Tibial nerve (tissue), 4 donors: ENCODE measurements around the gene UFL1. TPM values are rescaled to one million over a fixed set of nuclear protein-coding genes. Genes with fewer than 3 reads are reported as not detected.

Experiments
- DNase-seq, 2 donors: peaks; one replicate each; pipeline ENCODE4 v3.0.0-alpha.2; 2019; ENCODE audit warnings: low spot score in 2 of 2
- H3K27ac ChIP-seq, 4 donors: fragments of 200-600 bp; sonication (generic) in 3 of 4; one replicate each; pipeline ENCODE4 v1.5.1; 2017 to 2019; ENCODE audit warnings: mild to moderate bottlenecking in 1 of 4
- H3K27me3 ChIP-seq, 2 donors: fragments of 200-600 bp; sonication (generic) in 1 of 2; one replicate each; pipeline versions ENCODE4 v1.5.1 to v1.6.0; 2017 to 2019
- H3K36me3 ChIP-seq, 3 donors: fragments of 200-600 bp; sonication (generic); one replicate each; pipeline ENCODE4 v1.5.1; 2018 to 2019
- H3K4me1 ChIP-seq, 4 donors: fragments of 200-600 bp; sonication (generic) in 3 of 4; one replicate each; pipeline ENCODE4 v1.5.1; 2017 to 2019
- H3K4me3 ChIP-seq, 4 donors: fragments of 200-600 bp; sonication (generic) in 3 of 4; one replicate each; pipeline ENCODE4 v1.5.1; 2017 to 2019; ENCODE audit warnings: mild to moderate bottlenecking in 1 of 4, moderate library complexity in 1 of 4
- H3K9me3 ChIP-seq, 4 donors: fragments of 200-600 bp; sonication (generic) in 3 of 4; one replicate each; pipeline ENCODE4 v1.5.1; 2017 to 2019
- EP300 ChIP-seq, 2 donors: sonication (generic); formaldehyde crosslinking; IDR thresholded peaks; one replicate each; pipeline ENCODE4 v1.6.1; 2017; ENCODE audit warnings: antibody characterized with exemption in 2 of 2, mild to moderate bottlenecking in 1 of 2
- POLR2A ChIP-seq, 2 donors: fragments of 450-650 bp; IDR thresholded peaks; one replicate each; pipeline ENCODE4 v1.6.1; 2017; ENCODE audit warnings: antibody characterized with exemption in 2 of 2, mild to moderate bottlenecking in 2 of 2, moderate library complexity in 2 of 2
- WGBS, 2 donors: methylation state at CpG; one replicate each; pipeline ENCODE4 v1.1.5; 2018; 5-methylcytosine and 5-hydroxymethylcytosine counted together
- total RNA-seq, 4 donors: library from RNA; depleted of rRNA; stranded (reverse); fragments of >200 nt; gene quantifications; one replicate each; pipeline ENCODE4 v1.1.0, GENCODE V29; 2016
- TF ChIP-seq, protein P1 (sequence below), 5 experiments: fragments of 200-600 bp in 3 of 5; fragments of 450-650 bp in 2 of 5; sonication (generic) in 3 of 5; IDR thresholded peaks; one replicate each; pipeline ENCODE4 v1.5.1; 2016 to 2019; ENCODE audit warnings: antibody characterized with exemption in 5 of 5, mild to moderate bottlenecking in 3 of 5, moderate library complexity in 2 of 5

The UFL1 gene
- total RNA-seq, 4 donors from 2014 or later: 16.5 to 29.7 (median 24.4) TPM

DNA sequence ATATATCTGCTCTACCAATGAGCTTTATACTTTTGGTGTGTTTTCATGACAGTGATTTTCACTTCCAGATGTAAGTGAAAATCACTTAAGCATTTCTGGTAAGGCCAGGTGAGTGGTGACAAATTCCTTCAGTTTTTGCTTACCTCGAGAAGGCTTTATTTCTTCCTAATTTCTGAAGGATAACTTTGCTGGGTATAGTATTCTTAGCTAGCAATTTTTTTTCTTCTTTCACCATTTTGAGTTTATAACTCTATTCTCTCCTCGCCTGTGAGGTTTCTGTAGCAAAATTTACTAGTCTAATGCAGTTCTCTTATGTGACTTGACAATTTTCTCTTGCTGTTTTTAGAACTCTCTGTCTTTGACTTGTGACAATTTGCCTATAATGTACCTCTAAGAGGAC, 48.4 kb downstream of the UFL1 start:
- H3K36me3 ChIP-seq: no peaks in the 10 kb centered on the region
- no peak for DNase-seq
- H3K9me3 ChIP-seq: peaks cover 0 to 24% (median 0%) of the 10 kb centered on the region in 4 donors
- no peak overlapping the region for H3K4me3 ChIP-seq
- TF ChIP-seq, protein P1, sequence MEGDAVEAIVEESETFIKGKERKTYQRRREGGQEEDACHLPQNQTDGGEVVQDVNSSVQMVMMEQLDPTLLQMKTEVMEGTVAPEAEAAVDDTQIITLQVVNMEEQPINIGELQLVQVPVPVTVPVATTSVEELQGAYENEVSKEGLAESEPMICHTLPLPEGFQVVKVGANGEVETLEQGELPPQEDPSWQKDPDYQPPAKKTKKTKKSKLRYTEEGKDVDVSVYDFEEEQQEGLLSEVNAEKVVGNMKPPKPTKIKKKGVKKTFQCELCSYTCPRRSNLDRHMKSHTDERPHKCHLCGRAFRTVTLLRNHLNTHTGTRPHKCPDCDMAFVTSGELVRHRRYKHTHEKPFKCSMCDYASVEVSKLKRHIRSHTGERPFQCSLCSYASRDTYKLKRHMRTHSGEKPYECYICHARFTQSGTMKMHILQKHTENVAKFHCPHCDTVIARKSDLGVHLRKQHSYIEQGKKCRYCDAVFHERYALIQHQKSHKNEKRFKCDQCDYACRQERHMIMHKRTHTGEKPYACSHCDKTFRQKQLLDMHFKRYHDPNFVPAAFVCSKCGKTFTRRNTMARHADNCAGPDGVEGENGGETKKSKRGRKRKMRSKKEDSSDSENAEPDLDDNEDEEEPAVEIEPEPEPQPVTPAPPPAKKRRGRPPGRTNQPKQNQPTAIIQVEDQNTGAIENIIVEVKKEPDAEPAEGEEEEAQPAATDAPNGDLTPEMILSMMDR (IDR thresholded peaks at IDR 0.05): no peak
- TF ChIP-seq EP300 (IDR thresholded peaks at IDR 0.05): no peak
- TF ChIP-seq POLR2A (IDR thresholded peaks at IDR 0.05): no peak
- H3K27ac ChIP-seq: no peak overlapping the region
- H3K27me3 ChIP-seq: no peaks in the 10 kb centered on the region
- H3K4me1 ChIP-seq: no peaks in the 10 kb centered on the region
- 83 to 86% methylated on average over 2 of the region's 2 CpGs for WGBS, 2 donors

DNA sequence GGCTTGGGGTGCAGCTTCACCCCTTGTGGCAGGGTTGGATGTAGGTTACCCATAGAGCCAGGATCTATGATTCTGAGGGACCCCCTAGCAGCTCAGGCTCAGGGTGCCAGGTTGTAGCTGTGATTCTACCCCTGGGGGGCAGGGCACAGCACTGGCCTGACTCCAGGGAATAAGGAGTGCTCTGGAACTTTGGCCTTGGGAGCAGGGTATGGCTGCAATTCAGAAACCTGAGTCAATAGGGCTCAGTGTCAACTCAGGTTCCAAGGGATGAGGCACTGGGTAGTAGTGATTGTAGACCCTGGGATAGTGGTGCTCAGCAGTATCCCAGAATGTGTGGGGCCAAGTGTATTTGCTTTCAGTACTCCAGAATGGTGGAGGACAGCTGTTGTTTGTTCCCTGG, 49.9 kb downstream of the UFL1 start:
- Histone ChIP-seq H3K36me3 (no peaks in the 10 kb centered on the region), H3K9me3 (peaks cover 0 to 24% (median 0%) of the 10 kb centered on the region in 4 donors), H3K27ac (no peak overlapping the region), H3K4me3 (no peak overlapping the region), H3K27me3 (no peaks in the 10 kb centered on the region), H3K4me1 (no peaks in the 10 kb centered on the region)
- no peak for TF ChIP-seq POLR2A (IDR thresholded peaks at IDR 0.05)
- TF ChIP-seq EP300 (IDR thresholded peaks at IDR 0.05): no peak
- TF ChIP-seq, protein P1 (IDR thresholded peaks at IDR 0.05): no peak
- no peak for DNase-seq

DNA sequence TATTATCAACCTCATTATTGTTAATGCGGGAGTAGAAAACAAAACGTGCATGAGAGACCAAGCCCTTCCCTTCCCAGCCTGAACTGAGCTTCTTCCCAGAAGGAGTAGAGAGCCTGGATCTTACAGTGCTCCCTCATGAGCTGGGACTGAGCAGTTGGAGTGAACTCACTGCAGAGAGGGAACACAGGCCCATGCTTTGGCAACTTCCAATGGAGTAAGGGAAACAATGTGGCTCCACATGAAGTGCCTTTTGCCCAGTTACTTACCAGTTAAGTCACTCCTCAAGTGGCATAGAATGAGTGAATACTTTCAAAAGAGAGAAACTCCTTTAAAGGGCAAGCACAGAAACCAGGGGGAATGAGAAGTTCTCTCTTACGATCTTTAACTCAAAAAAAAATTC, 53.8 kb downstream of the UFL1 start:
- Histone ChIP-seq H3K27me3 (no peaks in the 10 kb centered on the region), H3K4me1 (no peaks in the 10 kb centered on the region), H3K27ac (peak overlapping the region in 1 of 4 donors; percentile 14), H3K4me3 (no peak overlapping the region), H3K36me3 (no peaks in the 10 kb centered on the region), H3K9me3 (peaks cover 0 to 13% (median 0%) of the 10 kb centered on the region in 4 donors)
- WGBS, 2 donors: 74 to 76% methylated on average over 3 of the region's 3 CpGs
- TF ChIP-seq POLR2A (IDR thresholded peaks at IDR 0.05): no peak
- TF ChIP-seq, protein P1 (IDR thresholded peaks at IDR 0.05): no peak
- TF ChIP-seq EP300 (IDR thresholded peaks at IDR 0.05): no peak
- no peak for DNase-seq

DNA sequence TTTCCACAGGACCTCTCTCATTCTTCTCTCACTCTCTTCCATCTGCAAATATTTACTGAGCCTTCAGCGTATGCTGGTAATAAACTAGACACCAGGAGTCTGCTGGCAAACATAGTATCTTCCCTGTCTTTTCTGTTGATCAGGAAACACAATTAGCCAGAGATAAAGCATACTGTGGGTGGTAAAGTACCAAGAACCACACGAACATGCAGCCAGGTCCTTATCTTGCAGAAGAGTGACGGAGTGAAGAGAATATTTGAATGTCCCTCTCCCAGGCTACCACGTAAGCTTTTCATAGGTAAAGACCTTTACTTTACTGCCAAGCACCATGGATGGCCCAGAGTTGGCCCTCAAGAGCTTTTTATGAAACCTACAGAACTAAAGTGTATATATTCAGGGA, 54.6 kb downstream of the UFL1 start:
- TF ChIP-seq, protein P1 (IDR thresholded peaks at IDR 0.05): no peak
- TF ChIP-seq EP300 (IDR thresholded peaks at IDR 0.05): no peak
- no peak for TF ChIP-seq POLR2A (IDR thresholded peaks at IDR 0.05)
- H3K27me3 ChIP-seq: no peaks in the 10 kb centered on the region
- peaks cover 0 to 4% (median 0%) of the 10 kb centered on the region in 4 donors for H3K9me3 ChIP-seq
- DNase-seq: no peak
- no peak overlapping the region for H3K4me3 ChIP-seq
- no peaks in the 10 kb centered on the region for H3K36me3 ChIP-seq
- 65 to 74% methylated on average over 4 of the region's 4 CpGs for WGBS, 2 donors
- H3K27ac ChIP-seq: no peak overlapping the region
- H3K4me1 ChIP-seq: no peaks in the 10 kb centered on the region

DNA sequence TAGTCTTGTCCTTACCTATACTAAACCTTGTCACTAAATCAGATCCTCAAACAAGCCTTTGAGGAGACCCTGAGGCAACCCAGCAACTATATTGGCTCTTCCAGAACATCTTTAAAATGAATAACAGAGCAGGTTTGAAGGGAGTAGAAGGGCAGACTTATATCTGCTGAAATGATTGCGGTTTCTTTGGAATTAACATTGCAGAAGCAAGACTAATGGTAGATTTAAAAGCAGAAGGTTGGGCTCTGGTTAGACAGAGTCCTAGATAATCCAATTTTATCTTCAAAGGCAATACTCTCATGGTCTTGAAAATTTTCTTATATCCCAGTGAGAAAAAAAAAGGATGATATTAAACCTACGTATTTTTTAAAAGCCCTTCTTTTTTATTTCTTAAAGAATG, 60.4 kb downstream of the UFL1 start:
- no peak overlapping the region for H3K27ac ChIP-seq
- TF ChIP-seq POLR2A (IDR thresholded peaks at IDR 0.05): no peak
- TF ChIP-seq EP300 (IDR thresholded peaks at IDR 0.05): no peak
- TF ChIP-seq, protein P1 (IDR thresholded peaks at IDR 0.05): no peak

More for the DNA sequence above, 60.4 kb downstream of the UFL1 start:
- Histone ChIP-seq H3K36me3 (no peaks in the 10 kb centered on the region), H3K4me3 (no peak overlapping the region), H3K27me3 (no peaks in the 10 kb centered on the region), H3K4me1 (peaks cover 0 to 7% (median 0%) of the 10 kb centered on the region in 4 donors), H3K9me3 (no peaks in the 10 kb centered on the region)
- DNase-seq: no peak
- 87 to 88% methylated on average over 2 of the region's 2 CpGs for WGBS, 2 donors
